Islet precursor cell (in vitro differentiated cells): ENCODE measurements around the gene PCDHGB4.
A peak's percentile ranks its signal among the peaks of the same experiment; 100 is the strongest.
"Not testable (repeated sequence)": the region's sequence is repeated elsewhere in the genome, so short reads cannot be mapped to it uniquely, and the experiment has no call there.

Experiments
- DNase-seq: peaks from one replicate; pipeline ENCODE4 v3.0.0-alpha.2; 2018

The PCDHGB4 gene

GRCh38 chr5:141387557-141388311 is at the start of gene PCDHGB4:
Gene PCDHGB4 (plus strand): TSS chr5:141387698. CDS start chr5:141387885, 187 bp downstream.
- peak; percentile 83 for DNase-seq

- no peak for DNase-seq
Measured at GRCh38 chr5:141338538-141339306, 48.8 kb upstream of the PCDHGB4 start, which contains the start of gene PCDHGA2. Gene PCDHGA2 (plus strand): TSS chr5:141338760.

GRCh38 chr5:141340781-141341354 is 46.6 kb upstream of the PCDHGB4 start:
- not testable (repeated sequence) for DNase-seq

- no peak for DNase-seq
Measured at GRCh38 chr5:141342773-141343172, 44.7 kb upstream of the PCDHGB4 start.

DNA sequence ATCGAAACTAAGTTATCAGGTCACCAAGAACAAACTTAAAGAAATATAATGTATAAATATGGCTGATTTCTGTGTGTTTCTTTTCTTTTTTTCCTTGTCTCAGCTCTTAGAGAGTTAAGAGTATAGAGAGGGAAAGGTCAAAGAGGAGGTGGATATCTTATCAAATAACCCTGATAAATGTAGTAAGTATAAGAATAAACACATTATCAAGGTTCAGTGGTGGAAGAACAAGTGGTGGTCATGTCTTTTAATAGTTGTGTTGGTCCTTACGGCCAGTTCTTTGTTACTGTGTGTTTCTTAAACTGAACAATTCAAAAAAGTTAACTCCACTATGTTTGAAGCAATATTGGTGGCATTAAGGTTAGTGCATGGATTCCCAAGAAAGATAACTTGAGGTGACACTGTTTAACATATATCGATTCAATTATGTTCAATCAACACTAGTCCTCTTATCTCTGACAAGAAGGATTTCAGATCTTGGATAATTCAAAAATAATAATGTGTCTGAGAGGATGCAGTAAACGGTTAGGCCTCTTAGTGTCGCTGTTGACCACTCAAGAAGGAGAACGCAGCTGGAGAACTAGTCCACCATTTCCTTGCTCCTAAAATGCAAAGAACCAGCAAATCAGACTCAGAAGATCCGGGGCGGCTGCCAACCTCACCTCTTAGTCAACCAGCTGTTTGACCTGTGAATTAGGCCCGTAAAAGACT is 44.1 kb upstream of the PCDHGB4 start, which contains the start of gene PCDHGA3:
TSS of gene PCDHGA3 (plus strand) at position 588 of the 711 bp plus-strand sequence. CDS start 205 bp downstream, outside the sequence.
- no peak for DNase-seq

GRCh38 chr5:141343953-141344463 is 43.5 kb upstream of the PCDHGB4 start:
- DNase-seq, result no peak

GRCh38 chr5:141345327-141345726 is 42.2 kb upstream of the PCDHGB4 start:
- DNase-seq, result no peak

GRCh38 chr5:141346017-141346416 is 41.5 kb upstream of the PCDHGB4 start:
- DNase-seq, result not testable (repeated sequence)

DNA sequence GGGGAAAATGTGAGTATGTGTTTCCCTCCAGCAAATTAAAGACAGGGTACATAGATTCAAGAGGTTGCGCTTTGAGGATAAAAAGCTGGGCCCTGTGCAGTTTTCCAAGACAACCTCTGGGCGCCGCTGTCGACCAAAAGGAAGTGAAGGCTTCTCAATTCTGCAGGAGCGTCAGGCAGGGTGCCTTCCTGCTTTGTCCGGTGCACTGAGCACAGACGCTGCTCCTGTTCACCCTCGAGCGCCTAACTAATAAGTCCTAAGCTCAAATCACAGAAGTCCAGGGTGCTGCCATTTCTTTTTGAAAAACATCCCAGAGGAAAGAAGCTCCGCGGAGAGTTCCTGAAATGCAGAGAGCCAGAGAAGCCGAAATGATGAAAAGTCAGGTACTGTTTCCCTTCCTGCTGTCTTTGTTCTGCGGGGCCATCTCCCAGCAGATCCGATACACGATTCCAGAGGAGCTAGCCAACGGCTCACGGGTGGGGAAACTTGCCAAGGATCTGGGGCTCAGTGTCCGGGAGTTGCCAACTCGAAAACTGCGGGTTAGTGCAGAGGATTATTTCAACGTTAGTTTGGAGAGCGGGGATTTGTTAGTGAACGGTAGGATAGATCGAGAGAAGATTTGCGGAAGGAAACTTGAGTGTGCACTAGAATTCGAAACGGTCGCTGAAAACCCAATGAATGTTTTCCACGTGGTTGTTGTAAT is 37.4 kb upstream of the PCDHGB4 start, which contains the start of gene PCDHGB1:
TSS of gene PCDHGB1 (plus strand) at position 183 of the 703 bp plus-strand sequence. CDS start at position 345, 162 bp downstream.
- DNase-seq, result peak; percentile 73

DNA sequence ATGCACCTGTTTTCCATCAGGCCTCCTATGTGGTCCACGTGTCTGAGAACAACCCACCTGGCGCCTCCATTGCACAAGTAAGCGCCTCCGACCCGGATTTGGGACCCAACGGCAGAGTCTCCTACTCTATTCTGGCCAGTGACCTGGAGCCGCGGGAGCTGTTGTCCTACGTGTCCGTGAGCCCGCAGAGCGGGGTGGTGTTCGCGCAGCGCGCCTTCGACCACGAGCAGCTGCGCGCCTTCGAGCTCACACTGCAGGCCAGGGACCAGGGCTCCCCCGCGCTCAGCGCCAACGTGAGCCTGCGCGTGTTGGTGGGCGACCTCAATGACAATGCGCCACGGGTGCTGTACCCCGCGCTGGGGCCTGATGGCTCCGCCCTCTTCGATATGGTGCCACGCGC is 35.9 kb upstream of the PCDHGB4 start:
- no peak for DNase-seq

DNA sequence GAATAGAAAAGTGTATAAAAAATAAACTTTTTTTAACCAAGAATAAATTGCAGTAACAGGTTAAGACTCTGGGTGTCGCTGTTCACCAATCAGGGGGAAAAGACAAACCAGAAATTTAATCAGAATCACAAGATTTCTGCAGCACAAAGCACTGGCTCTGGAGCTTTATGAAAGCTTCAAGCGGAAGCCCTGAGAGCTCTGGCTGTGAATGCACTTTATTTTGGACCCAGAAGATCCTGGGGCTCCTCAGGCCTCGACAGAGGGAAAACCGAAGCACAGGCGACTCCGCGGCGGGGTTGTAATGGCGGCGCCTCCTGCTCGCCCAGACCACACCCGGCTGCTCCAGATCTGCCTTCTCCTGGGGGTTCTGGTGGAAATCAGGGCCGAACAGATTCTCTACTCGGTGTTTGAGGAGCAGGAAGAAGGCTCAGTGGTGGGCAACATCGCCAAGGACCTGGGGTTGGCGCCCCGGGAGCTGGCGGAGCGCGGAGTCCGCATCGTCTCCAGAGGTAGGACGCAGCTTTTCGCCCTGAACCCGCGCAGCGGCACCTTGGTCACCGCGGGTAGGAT is 32.5 kb upstream of the PCDHGB4 start, which contains the start of gene PCDHGA4:
TSS of gene PCDHGA4 (plus strand) at position 122 of the 570 bp plus-strand sequence. CDS start at position 209, 87 bp downstream.
- no peak for DNase-seq

DNA sequence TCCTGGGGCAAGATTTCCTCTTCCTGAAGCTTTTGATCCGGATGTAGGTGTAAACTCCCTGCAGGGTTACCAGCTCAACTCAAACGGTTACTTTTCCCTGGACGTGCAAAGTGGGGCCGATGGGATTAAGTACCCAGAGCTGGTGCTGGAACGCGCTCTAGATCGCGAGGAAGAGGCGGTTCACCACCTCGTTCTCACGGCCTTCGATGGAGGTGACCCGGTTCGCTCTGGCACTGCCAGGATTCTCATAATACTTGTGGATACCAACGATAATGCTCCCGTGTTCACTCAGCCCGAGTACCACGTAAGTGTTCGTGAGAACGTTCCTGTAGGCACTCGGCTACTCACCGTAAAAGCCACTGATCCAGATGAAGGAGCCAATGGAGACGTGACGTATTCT is 31.9 kb upstream of the PCDHGB4 start:
- no peak for DNase-seq

- no peak for DNase-seq
Measured at GRCh38 chr5:141356133-141356532, 31.4 kb upstream of the PCDHGB4 start.

DNA sequence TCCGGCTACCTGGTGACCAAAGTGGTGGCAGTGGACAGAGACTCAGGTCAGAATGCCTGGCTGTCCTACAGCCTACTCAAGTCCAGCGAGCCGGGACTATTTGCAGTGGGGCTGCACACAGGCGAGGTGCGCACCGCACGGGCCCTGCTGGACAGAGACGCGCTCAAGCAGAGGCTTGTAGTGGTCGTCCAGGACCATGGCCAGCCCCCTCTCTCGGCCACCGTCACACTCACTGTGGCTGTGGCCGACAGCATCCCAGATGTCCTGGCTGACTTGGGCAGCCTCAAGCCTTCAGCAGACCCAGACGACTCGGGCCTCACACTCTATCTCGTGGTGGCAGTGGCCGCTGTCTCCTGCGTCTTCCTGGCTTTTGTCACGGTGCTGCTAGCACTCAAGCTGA is 30.5 kb upstream of the PCDHGB4 start:
- no peak for DNase-seq

- DNase-seq, result no peak
Measured at GRCh38 chr5:141359790-141360426, 27.6 kb upstream of the PCDHGB4 start, which contains the start of gene PCDHGB2. Gene PCDHGB2 (plus strand): TSS chr5:141359994. CDS start chr5:141360136, 142 bp downstream.

- no peak for DNase-seq
Measured at GRCh38 chr5:141360685-141361084, 26.8 kb upstream of the PCDHGB4 start.

DNA sequence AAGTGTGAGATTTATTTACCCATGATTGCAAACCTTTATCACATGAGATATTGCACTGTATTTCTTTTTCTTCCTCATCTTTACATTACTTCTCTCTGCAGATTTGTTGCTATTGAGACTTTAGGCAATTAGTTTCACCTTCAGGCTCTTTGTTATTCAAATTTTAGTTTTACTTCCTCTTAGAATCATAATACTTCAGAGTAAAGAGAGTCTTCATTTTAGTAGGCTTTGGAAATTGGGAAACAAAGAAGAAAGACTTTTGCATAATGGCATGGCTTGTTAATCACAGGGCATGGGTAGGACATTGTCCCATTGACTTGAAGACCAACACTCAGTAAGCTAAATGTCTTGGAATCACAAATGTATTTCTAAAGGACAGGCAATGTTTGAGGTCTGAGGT is 24.8 kb upstream of the PCDHGB4 start:
- DNase-seq, result no peak

DNA sequence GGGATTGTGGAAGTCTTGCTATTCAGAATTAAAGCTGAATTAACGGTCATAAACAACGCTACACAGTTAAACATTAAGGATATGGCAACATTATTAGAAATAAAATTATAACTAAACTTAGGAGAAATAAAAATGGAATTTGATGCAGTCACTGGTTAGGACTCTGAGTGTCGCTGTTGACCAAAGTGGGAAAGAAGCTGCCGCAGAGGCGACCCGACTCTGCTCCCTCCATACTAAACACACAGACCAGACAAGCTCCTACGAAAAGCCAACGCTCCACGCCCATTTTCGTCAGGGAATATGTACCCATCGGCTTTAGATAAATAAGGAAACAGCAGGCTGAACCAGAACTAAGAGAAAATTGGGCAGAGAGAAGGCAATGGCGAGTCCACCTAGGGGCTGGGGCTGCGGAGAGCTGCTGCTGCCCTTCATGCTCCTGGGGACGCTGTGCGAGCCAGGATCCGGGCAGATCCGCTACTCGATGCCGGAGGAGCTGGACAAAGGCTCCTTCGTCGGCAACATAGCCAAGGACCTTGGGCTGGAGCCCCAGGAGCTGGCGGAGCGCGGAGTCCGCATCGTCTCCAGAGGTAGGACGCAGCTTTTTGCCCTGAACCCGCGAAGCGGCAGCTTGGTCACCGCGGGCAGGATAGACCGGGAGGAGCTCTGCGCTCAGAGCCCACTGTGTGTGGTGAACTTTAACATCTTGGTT is 23.4 kb upstream of the PCDHGB4 start, which contains the start of gene PCDHGA5:
TSS of gene PCDHGA5 (plus strand) at position 211 of the 709 bp plus-strand sequence. CDS start at position 380, 169 bp downstream.
- no peak for DNase-seq

GRCh38 chr5:141366016-141366896 is 21.2 kb upstream of the PCDHGB4 start:
- no peak for DNase-seq
